ES-I3 (cell line): ENCODE measurements around the gene ARL5C.

Experiments used
- H3K36me3 ChIP-seq: 2 replicates; pipeline ENCODE4 v1.6.1; 2013; ENCODE audit warnings: mild to moderate bottlenecking, low read length, control low read depth, moderate library complexity; ENCODE audit not compliant: insufficient read depth
- H3K4me1 ChIP-seq: 2 replicates; pipeline ENCODE4 v1.6.1; 2013; ENCODE audit warnings: mild to moderate bottlenecking, control low read depth, low read length; ENCODE audit not compliant: insufficient read depth
- H3K9ac ChIP-seq: 2 replicates; pipeline ENCODE4 v1.6.1; 2013; ENCODE audit warnings: low read depth, mild to moderate bottlenecking, low read length, moderate library complexity
- H3K9me3 ChIP-seq: 2 replicates; pipeline ENCODE4 v1.6.1; 2013; ENCODE audit warnings: mild to moderate bottlenecking, low read length, moderate library complexity; ENCODE audit not compliant: control insufficient read depth, insufficient read depth

Gene ARL5C

DNA sequence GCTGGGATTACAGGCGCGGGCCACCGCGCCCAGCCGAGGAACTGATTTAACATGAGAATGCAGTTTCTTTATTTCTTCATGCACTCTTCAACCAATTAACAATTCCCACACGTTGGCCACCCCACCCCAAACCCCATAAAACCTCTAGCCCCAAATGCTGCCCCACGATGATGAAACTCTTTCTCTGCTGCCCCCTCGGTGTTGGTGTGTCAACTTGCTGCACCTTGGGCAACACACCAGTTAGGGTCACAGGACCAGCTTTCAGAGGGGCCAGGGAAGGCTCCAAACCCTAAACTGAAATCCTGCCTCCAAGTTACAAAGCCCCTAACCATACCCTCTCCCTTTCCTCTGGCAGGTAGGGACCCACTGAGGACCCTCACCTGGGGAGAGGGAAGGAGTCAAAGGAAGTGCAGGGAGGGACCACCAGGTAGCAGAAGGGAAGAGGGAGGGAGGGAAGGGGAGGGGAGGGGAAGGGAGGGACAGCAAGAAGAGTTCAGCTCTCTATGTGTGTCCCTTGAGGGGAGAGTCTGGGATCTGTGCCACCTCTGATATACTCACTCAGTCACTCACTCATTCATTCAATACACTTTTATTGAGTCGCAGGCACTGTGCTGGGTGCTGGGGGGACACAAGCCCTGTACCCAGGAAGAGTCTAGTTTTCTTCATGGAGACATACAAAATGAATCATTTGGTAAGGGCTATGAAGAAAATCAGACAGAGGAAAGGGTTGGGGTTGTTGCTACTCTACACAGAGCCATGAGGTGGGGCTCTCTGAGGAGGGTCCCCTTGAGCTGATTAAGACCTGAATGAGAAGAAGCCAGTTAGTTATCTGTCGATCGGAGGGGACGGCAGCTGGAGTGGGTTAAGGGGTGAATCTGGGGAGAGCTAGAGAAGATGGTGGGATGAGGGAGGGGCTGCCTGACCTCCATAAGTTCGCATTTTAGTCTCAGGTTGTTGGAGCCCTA is 18.5 kb downstream of the ARL5C start:
- Histone ChIP-seq H3K9me3 (no peaks in the 10 kb centered on the region), H3K4me1 (no peaks in the 10 kb centered on the region; the same call in 1 of the 2 replicates), H3K9ac (peak overlapping the region; percentile 12; the same call in 1 of the 2 replicates), H3K36me3 (no peaks in the 10 kb centered on the region)

DNA sequence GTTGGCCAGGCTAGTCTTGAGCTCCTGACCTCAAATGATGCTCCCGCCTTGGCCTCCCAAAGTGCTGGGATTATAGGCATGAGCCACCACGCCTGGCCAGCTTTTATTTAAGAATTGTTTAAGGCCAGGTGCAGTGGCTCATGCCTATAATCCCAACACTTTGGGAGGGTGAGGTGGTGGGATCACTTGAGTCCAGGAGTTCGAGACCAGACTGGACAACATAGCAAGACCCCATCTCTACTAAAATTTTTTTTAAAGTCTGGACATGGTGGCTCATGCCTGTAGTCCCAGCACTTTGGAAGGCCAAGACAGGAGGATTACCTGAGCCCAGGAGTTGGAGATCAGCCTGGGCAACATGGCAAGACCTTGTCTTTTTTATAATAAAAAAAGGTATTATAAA is 19.7 kb downstream of the ARL5C start:
- H3K4me1 ChIP-seq = no peaks in the 10 kb centered on the region; the same call in 1 of the 2 replicates
- no peaks in the 10 kb centered on the region for H3K36me3 ChIP-seq
- no peak overlapping the region for H3K9ac ChIP-seq
- H3K9me3 ChIP-seq = no peaks in the 10 kb centered on the region

- Histone ChIP-seq H3K9me3 (no peaks in the 10 kb centered on the region), H3K4me1 (no peaks in the 10 kb centered on the region; the same call in 1 of the 2 replicates), H3K36me3 (no peaks in the 10 kb centered on the region), H3K9ac (no peak overlapping the region)
Measured at GRCh38 chr17:39145143-39145542, 20.8 kb downstream of the ARL5C start.

DNA sequence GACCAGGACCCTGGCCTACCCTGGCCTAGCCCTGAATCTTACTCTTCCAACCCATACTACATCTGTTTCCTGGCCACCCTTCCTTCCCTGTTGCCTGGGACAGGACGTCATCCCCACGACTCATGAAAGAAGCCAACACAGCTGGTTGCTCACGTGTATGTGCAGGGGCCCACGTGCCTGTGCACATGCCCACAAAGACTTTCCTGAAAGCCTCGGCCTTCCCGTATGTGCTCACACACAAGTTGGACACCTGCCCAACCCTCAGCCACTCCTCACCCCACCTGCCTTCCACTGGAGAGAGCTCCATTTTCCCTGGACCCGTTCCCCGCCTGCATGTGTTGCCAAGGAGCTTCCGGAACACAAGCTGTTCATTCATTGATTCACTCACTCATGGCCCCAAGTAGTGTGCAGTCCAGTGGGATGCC is 21.5 kb downstream of the ARL5C start:
- Histone ChIP-seq H3K4me1 (no peaks in the 10 kb centered on the region; the same call in 1 of the 2 replicates), H3K36me3 (no peaks in the 10 kb centered on the region), H3K9me3 (no peaks in the 10 kb centered on the region), H3K9ac (no peak overlapping the region)

GRCh38 chr17:39143552-39144093 is 22.3 kb downstream of the ARL5C start:
- no peaks in the 10 kb centered on the region for H3K9me3 ChIP-seq
- peaks cover 7% of the 10 kb centered on the region; the same call in 1 of the 2 replicates for H3K4me1 ChIP-seq
- H3K9ac ChIP-seq = no peak overlapping the region
- H3K36me3 ChIP-seq = no peaks in the 10 kb centered on the region

GRCh38 chr17:39141915-39142664 is 23.9 kb downstream of the ARL5C start:
- no peaks in the 10 kb centered on the region for H3K36me3 ChIP-seq

DNA sequence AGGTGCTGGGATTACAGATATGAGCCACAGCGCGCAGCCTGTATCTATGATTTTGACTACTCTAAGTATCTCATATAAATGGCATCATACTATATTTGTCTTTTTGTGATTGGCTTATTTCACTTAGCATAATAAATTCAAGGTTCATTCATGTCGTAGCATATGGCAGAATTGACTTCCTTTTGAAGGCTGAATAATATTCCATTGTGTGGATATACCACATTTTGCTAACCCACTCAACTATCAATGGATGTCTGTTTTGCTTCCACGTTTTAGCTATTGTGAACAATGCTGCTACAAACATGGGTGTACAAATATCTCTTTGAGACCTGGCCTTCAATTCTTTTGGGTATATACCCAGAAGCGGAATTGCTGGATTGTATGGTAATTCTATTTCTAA is 24.7 kb downstream of the ARL5C start:
- H3K36me3 ChIP-seq = no peaks in the 10 kb centered on the region
- H3K9ac ChIP-seq = no peak overlapping the region
- no peaks in the 10 kb centered on the region for H3K9me3 ChIP-seq
- peaks cover 9% of the 10 kb centered on the region; the same call in 1 of the 2 replicates for H3K4me1 ChIP-seq

More at GRCh38 chr17:39141915-39142664, 23.9 kb downstream of the ARL5C start:
- Histone ChIP-seq H3K9me3 (no peaks in the 10 kb centered on the region), H3K4me1 (peaks cover 9% of the 10 kb centered on the region; the same call in 1 of the 2 replicates), H3K9ac (no peak overlapping the region)

- Histone ChIP-seq H3K36me3 (no peaks in the 10 kb centered on the region), H3K9me3 (no peaks in the 10 kb centered on the region), H3K9ac (no peak overlapping the region), H3K4me1 (peaks cover 9% of the 10 kb centered on the region; the same call in 1 of the 2 replicates)
Measured at GRCh38 chr17:39139561-39139960, 26.4 kb downstream of the ARL5C start.

DNA sequence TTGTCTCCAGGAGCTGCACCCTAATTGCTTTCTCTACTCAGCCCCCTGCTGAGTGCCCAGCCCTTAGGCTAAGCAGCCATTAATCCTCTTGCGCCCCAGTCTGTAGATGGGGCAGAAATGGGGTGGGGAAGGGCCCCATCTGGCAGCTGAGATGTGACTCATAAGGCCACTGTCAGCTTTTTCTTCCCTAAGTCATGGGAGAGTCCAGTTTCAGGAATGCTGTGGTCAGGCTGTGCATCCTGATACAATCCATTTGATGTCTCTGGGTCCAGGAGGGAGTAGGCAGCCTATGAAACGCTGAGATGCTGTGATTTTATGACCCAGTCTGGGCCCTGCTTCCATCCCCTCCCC is 26.8 kb downstream of the ARL5C start:
- H3K4me1 ChIP-seq = peaks cover 9% of the 10 kb centered on the region; the same call in 1 of the 2 replicates
- H3K9me3 ChIP-seq = no peaks in the 10 kb centered on the region
- H3K9ac ChIP-seq = no peak overlapping the region
- H3K36me3 ChIP-seq = no peaks in the 10 kb centered on the region

DNA sequence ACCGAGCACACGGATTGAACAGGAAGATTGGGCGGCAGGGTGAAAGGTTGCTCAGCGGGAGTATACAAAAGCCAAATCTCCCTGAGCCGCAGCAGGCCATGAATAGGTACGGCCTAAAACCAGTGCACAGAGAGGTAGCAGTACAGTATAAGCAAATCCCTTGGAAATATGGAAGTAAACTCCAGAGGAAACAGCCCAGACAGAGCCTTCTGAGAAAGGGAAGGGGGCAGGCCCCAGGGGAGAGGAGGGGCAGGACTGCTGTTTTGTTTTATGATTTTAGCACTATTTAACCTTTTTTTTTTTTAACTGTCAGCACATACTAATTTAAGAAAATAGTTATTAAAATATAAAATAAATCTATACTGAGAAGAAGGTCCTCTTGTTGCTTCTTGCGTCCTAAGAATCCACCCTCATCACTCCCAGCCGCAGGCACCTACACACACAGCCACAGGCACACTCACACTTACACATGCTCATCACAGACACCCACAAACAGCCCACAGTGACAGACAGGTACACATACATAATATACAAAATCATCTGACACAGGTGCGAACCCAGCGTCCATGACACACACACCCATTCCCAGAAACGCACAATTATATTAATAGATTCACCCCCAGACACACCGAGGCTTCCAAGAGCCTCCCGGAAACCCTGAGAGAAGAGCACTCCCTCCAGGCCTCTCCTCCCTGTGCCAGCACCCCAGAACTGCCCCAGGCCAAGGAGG is 27.4 kb downstream of the ARL5C start:
- Histone ChIP-seq H3K9me3 (no peaks in the 10 kb centered on the region), H3K4me1 (peaks cover 9% of the 10 kb centered on the region; the same call in 1 of the 2 replicates), H3K36me3 (no peaks in the 10 kb centered on the region), H3K9ac (no peak overlapping the region)

- Histone ChIP-seq H3K36me3 (no peaks in the 10 kb centered on the region), H3K9me3 (no peaks in the 10 kb centered on the region), H3K4me1 (peaks cover 15% of the 10 kb centered on the region; the same call in 1 of the 2 replicates), H3K9ac (no peak overlapping the region)
Measured at GRCh38 chr17:39134878-39135277, 31.1 kb downstream of the ARL5C start.

- no peak overlapping the region for H3K9ac ChIP-seq
- H3K9me3 ChIP-seq = no peaks in the 10 kb centered on the region
- no peaks in the 10 kb centered on the region for H3K36me3 ChIP-seq
- H3K4me1 ChIP-seq = peaks cover 6% of the 10 kb centered on the region; the same call in 1 of the 2 replicates
Measured at GRCh38 chr17:39132192-39132610, 33.8 kb downstream of the ARL5C start.

DNA sequence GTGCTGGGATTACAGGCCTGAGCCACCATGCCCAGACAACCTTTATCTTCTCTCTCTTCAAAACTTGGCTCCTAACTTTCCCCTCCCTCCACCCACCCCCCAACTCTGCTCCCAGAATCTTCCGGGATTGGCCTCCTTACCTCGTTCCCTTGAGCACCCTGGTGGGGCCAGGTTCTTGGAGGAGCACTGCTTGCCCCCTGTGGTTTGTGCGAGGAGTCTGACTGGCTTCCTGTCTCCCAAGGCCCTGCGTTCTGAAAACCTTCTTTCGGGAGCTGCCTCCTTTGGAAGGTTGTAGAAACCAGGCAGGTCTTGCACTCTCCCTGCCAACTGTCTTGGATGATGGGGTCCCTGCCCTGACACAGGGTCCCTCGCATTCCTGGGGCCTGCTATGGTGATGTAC is 34.3 kb downstream of the ARL5C start:
- no peaks in the 10 kb centered on the region for H3K9me3 ChIP-seq
- H3K9ac ChIP-seq = no peak overlapping the region
- peaks cover 6% of the 10 kb centered on the region; the same call in 1 of the 2 replicates for H3K4me1 ChIP-seq
- no peaks in the 10 kb centered on the region for H3K36me3 ChIP-seq

DNA sequence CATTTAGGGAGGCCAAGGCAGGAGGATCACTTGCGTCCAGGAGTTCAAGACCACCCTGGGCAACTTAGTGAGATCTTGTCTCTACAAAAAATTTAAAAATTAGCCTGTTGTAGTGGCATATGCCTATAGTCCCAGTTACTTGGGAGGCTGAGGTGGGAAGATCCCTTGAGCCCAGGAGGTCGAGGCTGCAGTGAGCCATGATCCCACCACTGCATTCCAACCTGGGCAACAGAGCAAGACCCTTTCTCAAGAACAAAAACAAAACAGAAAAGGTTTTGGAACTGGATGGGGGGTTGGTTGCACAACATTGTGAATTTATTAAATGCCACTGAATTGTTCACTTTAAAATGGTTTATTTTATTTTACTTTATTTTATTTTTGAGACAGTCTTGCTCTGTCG is 35.8 kb downstream of the ARL5C start:
- no peak overlapping the region for H3K9ac ChIP-seq
- no peaks in the 10 kb centered on the region for H3K9me3 ChIP-seq
- H3K36me3 ChIP-seq = no peaks in the 10 kb centered on the region
- H3K4me1 ChIP-seq = peaks cover 6% of the 10 kb centered on the region; the same call in 1 of the 2 replicates
